Coronary artery (tissue), 2 donors: ENCODE measurements around the gene KRT74.

Experiments
- DNase-seq: peaks from one replicate; pipeline ENCODE4 v3.0.0-alpha.2; 2017; ENCODE audit warnings: low spot score
- H3K27ac ChIP-seq, 2 donors: fragments of 200-600 bp; sonication (generic); one replicate each; pipeline ENCODE4 v1.5.1; 2016 to 2019
- H3K4me3 ChIP-seq: fragments of 200-600 bp; sonication (generic); 2 replicates; pipeline ENCODE4 v1.5.1; 2016; ENCODE audit warnings: mild to moderate bottlenecking, moderate library complexity
- TF ChIP-seq, protein P1 (sequence below): fragments of 200-600 bp; sonication (generic); IDR thresholded peaks from one replicate; pipeline ENCODE4 v1.5.1; 2019; ENCODE audit warnings: antibody characterized with exemption

The KRT74 gene

DNA sequence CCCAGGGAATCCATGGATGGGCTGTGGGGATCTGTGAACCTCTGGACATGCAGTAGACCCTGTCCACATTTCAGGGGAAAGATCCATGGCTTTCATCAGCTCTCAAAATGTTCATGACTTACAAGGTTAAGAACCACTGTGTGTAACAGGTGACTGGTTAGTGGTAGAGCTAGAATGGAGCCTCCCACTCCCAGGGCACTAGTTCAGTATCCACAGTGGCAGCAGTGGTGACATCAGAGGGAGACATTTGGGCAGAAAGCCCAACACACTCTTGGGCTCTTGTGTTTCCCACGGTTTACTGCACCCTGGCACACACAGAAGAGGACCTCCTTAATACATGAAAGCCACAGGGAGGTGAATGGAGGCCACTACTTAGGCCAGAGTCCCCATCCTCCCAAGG lies 9.1 kb downstream of the KRT74 start:
- Histone ChIP-seq H3K4me3 (no peak overlapping the region), H3K27ac (no peak overlapping the region)
- DNase-seq = no peak
- TF ChIP-seq, protein P1, sequence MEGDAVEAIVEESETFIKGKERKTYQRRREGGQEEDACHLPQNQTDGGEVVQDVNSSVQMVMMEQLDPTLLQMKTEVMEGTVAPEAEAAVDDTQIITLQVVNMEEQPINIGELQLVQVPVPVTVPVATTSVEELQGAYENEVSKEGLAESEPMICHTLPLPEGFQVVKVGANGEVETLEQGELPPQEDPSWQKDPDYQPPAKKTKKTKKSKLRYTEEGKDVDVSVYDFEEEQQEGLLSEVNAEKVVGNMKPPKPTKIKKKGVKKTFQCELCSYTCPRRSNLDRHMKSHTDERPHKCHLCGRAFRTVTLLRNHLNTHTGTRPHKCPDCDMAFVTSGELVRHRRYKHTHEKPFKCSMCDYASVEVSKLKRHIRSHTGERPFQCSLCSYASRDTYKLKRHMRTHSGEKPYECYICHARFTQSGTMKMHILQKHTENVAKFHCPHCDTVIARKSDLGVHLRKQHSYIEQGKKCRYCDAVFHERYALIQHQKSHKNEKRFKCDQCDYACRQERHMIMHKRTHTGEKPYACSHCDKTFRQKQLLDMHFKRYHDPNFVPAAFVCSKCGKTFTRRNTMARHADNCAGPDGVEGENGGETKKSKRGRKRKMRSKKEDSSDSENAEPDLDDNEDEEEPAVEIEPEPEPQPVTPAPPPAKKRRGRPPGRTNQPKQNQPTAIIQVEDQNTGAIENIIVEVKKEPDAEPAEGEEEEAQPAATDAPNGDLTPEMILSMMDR = no peak

DNA sequence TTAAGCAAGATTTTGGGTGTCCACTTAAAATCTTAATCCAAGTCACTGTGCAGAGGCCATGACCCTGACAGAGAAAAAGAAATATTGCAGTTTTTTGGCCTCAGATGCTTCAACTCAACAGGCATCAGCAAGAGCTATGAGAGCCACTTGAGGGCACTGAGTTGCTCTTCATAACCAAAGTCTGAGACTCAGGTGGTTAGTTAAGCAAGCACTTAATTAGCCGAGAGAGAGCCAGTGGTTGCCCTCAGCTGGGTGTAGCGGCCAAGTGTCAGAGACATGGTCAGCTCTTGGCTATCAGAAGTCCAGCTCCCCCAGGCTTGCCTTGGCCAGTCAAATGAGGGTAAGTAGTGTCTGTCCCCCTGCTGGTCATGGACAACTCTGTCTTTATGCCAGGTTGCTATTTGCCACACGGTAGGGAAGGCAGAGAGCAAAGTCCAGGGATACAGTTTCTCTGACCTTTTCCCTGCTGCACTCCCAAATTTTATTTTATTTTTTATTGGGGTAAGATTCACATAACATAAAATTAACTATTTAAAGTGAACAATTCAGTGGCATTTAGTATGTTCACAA lies 11.7 kb downstream of the KRT74 start:
- TF ChIP-seq, protein P1 = no peak

DNA sequence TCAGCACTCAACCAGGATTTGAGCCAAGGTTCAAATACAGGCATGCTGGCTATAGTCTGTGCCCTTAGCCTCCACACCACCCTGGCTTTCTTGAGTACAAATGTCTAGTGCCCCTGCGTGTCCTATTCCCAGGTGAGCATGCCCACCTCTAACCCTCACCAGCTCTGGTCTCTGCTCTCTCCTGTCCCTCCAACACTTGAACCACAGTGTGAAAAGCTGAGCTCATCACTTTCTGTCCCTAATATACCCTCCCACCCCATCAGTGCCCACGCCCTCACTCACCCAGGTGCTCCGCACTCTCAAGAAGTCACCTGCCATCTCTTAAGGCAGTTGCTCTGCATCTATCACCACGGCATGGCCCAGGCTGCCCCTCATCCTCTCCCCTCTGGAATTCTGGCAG lies 13.7 kb downstream of the KRT74 start:
- DNase-seq = no peak
- TF ChIP-seq, protein P1 = no peak
- Histone ChIP-seq H3K27ac (no peak overlapping the region), H3K4me3 (no peak overlapping the region)

More for the DNA sequence above, 11.7 kb downstream of the KRT74 start:
- no peak for DNase-seq
- Histone ChIP-seq H3K4me3 (no peak overlapping the region), H3K27ac (no peak overlapping the region)

DNA sequence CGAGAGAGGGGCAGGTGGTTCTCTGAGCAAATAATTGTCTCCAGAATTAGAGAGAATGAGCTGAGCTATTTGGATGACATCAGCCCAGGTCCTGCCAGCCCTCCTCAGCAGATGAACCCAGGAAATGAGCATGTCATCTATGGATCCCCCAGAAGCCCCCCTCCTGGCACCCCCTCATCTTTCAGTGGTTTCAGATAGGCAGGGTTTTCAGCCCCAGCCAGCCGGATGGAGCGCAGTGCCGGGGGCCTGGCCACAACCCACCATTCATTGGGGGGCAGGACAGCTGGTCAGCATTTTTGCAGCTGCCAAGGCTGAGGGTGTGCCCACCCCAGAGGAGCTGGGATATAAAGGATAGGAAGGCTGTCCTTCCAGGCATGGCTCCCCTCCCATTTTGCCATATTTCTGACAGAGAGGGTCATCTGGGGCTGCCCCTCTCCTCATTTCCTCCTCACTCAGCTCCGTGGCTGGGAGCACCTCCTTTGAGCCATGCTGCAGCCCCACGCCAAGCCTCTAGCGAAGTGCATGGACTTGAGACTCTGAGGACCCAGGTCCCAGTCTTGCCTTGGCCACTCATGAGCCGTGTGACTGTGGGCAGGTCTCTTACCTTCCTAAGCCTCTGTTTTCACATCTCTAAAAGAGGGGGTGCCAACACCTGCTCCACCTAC lies 14.7 kb downstream of the KRT74 start:
- Histone ChIP-seq H3K4me3 (no peak overlapping the region), H3K27ac (no peak overlapping the region)
- no peak for DNase-seq
- TF ChIP-seq, protein P1 = no peak

DNA sequence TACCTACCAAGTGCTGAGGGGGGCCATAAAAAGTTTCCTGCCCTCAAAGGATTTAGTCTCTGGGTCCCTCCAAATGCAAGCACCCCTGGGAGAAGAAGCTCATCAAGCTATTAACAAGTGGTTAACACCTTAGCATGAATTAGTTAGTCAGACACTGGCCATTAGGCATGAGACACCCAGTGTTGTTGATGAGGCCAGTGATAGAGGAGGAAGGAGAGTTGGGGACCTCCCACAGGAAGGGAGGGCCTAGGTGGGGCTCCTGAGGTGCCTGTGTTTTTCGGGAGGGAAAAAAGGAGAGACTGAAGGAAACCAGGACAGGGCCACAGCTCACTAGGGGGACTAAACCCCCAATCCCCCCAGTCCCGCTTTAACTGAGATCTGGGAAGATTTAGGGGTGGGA lies 16.2 kb downstream of the KRT74 start:
- no peak overlapping the region for H3K27ac ChIP-seq
- no peak for DNase-seq
- TF ChIP-seq, protein P1 = no peak
- no peak overlapping the region for H3K4me3 ChIP-seq

DNA sequence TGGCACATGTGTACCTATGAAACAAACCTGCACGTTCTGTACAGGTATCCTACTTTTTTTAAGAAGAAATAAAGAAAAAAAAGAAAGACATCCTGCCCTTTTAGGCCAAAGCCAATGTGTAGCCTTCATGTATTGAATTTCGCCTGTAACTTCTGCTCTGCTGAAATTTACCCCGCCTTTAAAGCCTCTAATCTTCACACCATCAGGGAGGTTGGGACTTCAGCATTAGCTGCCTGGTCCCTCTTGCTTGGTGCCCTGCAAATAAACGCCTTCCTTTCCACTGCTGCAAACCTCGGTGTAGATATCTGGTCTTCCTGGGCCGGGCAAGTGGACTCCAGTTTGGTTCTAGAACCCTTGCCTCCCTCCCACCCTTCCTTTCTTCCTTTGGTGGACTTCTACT lies 18.1 kb downstream of the KRT74 start:
- H3K4me3 ChIP-seq = no peak overlapping the region
- DNase-seq = no peak
- no peak overlapping the region for H3K27ac ChIP-seq
- TF ChIP-seq, protein P1 = no peak

DNA sequence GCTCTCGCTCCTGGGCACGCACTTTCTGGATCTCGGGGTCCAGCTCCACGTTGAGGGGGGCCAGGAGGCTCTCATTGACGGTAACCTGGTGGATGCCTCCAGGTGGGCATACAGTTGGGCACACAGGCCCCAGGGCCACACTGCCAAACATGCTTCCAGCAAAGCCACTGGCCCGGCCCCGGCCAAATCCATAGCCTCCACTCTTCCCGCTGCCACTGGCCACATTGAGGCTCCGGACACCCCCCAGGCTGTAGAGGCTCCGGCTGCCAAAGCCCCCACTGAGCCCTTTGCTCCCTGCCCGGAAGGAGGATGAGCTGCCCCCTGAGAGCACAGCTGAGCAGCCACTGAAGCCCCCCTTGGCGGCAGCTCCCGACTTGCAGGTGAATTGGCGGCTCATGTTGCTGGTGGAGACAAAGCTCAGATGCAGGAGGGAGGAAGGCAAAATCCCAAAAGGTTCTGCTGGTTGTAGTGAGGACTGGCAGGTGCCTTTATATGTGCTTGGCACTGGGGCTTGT lies 20.9 kb downstream of the KRT74 start, which contains the start of gene KRT71:
Gene KRT71 (minus strand): TSS at position 465 of the 515 bp plus-strand sequence. CDS start 68 bp downstream, at position 397.
- no peak for DNase-seq
- TF ChIP-seq, protein P1 = no peak
- Histone ChIP-seq H3K27ac (no peak within 1 kb of the TSS), H3K4me3 (no peak within 1 kb of the TSS)
